HG03571 (cell line): ENCODE measurements around the gene LRMDA.

Experiments
- ATAC-seq: cut with Tn5 transposase; IDR thresholded peaks from one replicate; pipeline ENCODE4 v1.9.1; 2021; ENCODE audit not compliant: unreplicated experiment

Gene LRMDA

GRCh38 chr10:75431180-75432111 is at the start of gene LRMDA:
Gene LRMDA, plus strand, starts transcription at chr10:75431624.
- no peak for ATAC-seq

- no peak for ATAC-seq
Observed at GRCh38 chr10:75386128-75386527, 45.3 kb upstream of the LRMDA start.

- no peak for ATAC-seq
Observed at GRCh38 chr10:75388082-75388481, 43.3 kb upstream of the LRMDA start.

- ATAC-seq: no peak
Observed at GRCh38 chr10:75390178-75390577, 41.2 kb upstream of the LRMDA start.

GRCh38 chr10:75392271-75392670 is 39.2 kb upstream of the LRMDA start:
- ATAC-seq: no peak

- ATAC-seq: no peak
Observed at GRCh38 chr10:75392744-75393143, 38.7 kb upstream of the LRMDA start.

- ATAC-seq: no peak
Observed at GRCh38 chr10:75394221-75394620, 37.2 kb upstream of the LRMDA start.

GRCh38 chr10:75395066-75395931 is 36.1 kb upstream of the LRMDA start:
- ATAC-seq: no peak

- no peak for ATAC-seq
Observed at GRCh38 chr10:75395932-75396630, 35.3 kb upstream of the LRMDA start.

- ATAC-seq: no peak
Observed at GRCh38 chr10:75396631-75397495, 34.6 kb upstream of the LRMDA start.

- no peak for ATAC-seq
Observed at GRCh38 chr10:75397496-75398199, 33.8 kb upstream of the LRMDA start.

- ATAC-seq: no peak
Observed at GRCh38 chr10:75398200-75398691, 33.2 kb upstream of the LRMDA start.

GRCh38 chr10:75398692-75399460 is 32.5 kb upstream of the LRMDA start:
- no peak for ATAC-seq

GRCh38 chr10:75399461-75400162 is 31.8 kb upstream of the LRMDA start:
- ATAC-seq: no peak

- ATAC-seq: no peak
Observed at GRCh38 chr10:75400163-75400770, 31.2 kb upstream of the LRMDA start.

GRCh38 chr10:75400771-75401568 is 30.5 kb upstream of the LRMDA start:
- ATAC-seq: peak; percentile 14
